K562 (cell line): ENCODE measurements around the gene ICE2. TPM values are rescaled to one million over a fixed set of nuclear protein-coding genes. Genes with fewer than 3 reads are reported as not detected.

Source experiments
- CHD2 ChIP-seq: IDR thresholded peaks from 2 replicates; pipeline ENCODE4 v1.6.1; 2011; ENCODE audit warnings: low read depth, low read length
- ETV6 ChIP-seq, 3 experiments: fragments of 150-350 bp in 1 of 3; sonication (generic) in 1 of 3; formaldehyde crosslinking in 1 of 3; IDR thresholded peaks; 2 replicates each; pipeline versions ENCODE4 v1.6.1 to v1.8.0; 2014 to 2022; ENCODE audit warnings: borderline replicate concordance in 2 of 3, low read depth in 2 of 3, antibody characterized with exemption in 1 of 3, low read length in 1 of 3, mild to moderate bottlenecking in 1 of 3, missing genetic modification reagents in 1 of 3
- KLF10 ChIP-seq: fragments of 250-450 bp; sonication (Bioruptor Pico); IDR thresholded peaks from 2 replicates; pipeline ENCODE4 v1.6.1; 2021; ENCODE audit warnings: matching md5 sums
- NR2C2 ChIP-seq, 2 experiments: fragments of 200-800 bp in 1 of 2; sonication (Bioruptor generic) in 1 of 2; sonication (generic) in 1 of 2; formaldehyde crosslinking in 1 of 2; IDR thresholded peaks; 2 replicates each; pipeline versions ENCODE4 v1.6.1 to v1.8.0; 2016 to 2022; ENCODE audit warnings: mild to moderate bottlenecking in 1 of 2, missing compliant biosample characterization in 1 of 2, missing genetic modification characterization in 1 of 2, missing genetic modification reagents in 1 of 2
- PKNOX1 ChIP-seq: fragments of 450-650 bp; IDR thresholded peaks from 2 replicates; pipeline ENCODE4 v1.6.1; 2016
- POLR2H ChIP-seq: IDR thresholded peaks from 2 replicates; pipeline ENCODE4 v1.6.1; 2016; ENCODE audit warnings: missing genetic modification characterization, low read depth, mild to moderate bottlenecking, control low read depth, missing compliant biosample characterization, moderate library complexity
- RNF2 ChIP-seq: sonication (generic); IDR thresholded peaks from 2 replicates; pipeline ENCODE4 v1.6.1; 2016
- RREB1 ChIP-seq: fragments of 250-450 bp; sonication (Bioruptor Pico); IDR thresholded peaks from 2 replicates; pipeline ENCODE4 v1.4.0; 2020
- SOX6 ChIP-seq: fragments of 450-650 bp; IDR thresholded peaks from 2 replicates; pipeline ENCODE4 v1.6.1; 2014; ENCODE audit warnings: mild to moderate bottlenecking
- TEAD4 ChIP-seq, 2 experiments: sonication (generic) in 1 of 2; formaldehyde crosslinking in 1 of 2; IDR thresholded peaks; 2 replicates each; pipeline versions ENCODE4 v1.6.1 to v1.8.0; 2012 to 2022; ENCODE audit warnings: borderline replicate concordance in 1 of 2, inconsistent platforms in 1 of 2, low read length in 1 of 2, mild to moderate bottlenecking in 1 of 2, missing genetic modification reagents in 1 of 2
- ZBTB17 ChIP-seq: fragments of 450-650 bp; formaldehyde crosslinking; IDR thresholded peaks from 2 replicates; pipeline ENCODE4 v1.4.0; 2020; ENCODE audit warnings: mild to moderate bottlenecking
- ZBTB26 ChIP-seq: fragments of 450-650 bp; formaldehyde crosslinking; IDR thresholded peaks from 2 replicates; pipeline ENCODE4 v1.4.0; 2022; ENCODE audit warnings: missing genetic modification characterization
- ZNF384 ChIP-seq: IDR thresholded peaks from 2 replicates; pipeline ENCODE4 v1.6.1; 2012; ENCODE audit warnings: low read depth, low read length, improper control_type of control experiment
- ZNF444 ChIP-seq: fragments of 250-450 bp; sonication (Bioruptor Pico); IDR thresholded peaks from 2 replicates; pipeline ENCODE4 v1.4.0; 2020; ENCODE audit warnings: mild to moderate bottlenecking, moderate library complexity
- ZNF76 ChIP-seq: fragments of 250-450 bp; sonication (Bioruptor Pico); IDR thresholded peaks from 2 replicates; pipeline ENCODE4 v1.4.0; 2020; ENCODE audit warnings: mild to moderate bottlenecking, moderate library complexity, borderline replicate concordance
- polyA plus RNA-seq, 8 experiments: library from polyadenylated mRNA; depleted of rRNA in 4 of 8; stranded (reverse) in 5 of 8; unstranded in 3 of 8; fragments of >200 nt; fragmentation: Nextera tagmentation in 2 of 8; fragmentation: Illumina TruSeq in 1 of 8; extraction: Ambion mirVana in 2 of 8; extraction: Trizol in 1 of 8; gene quantifications; 2 replicates each; pipeline versions ENCODE4 v1.2.1 to v1.2.3, GENCODE V29; 2011 to 2014; ENCODE audit warnings: inconsistent platforms in 1 of 8, missing spikeins in 1 of 8
- total RNA-seq, 7 experiments: library from RNA; depleted of rRNA in 6 of 7; stranded (reverse); fragments of >200 nt in 6 of 7; fragmentation: Illumina TruSeq in 2 of 7; extraction: Trizol in 2 of 7; gene quantifications; 2 replicates each; pipeline versions ENCODE4 v1.2.1 to v1.2.3, GENCODE V29; 2011 to 2021; ENCODE audit warnings: low replicate concordance in 1 of 7

Gene ICE2
- total and polyA plus RNA-seq, 9 of the 15 experiments (the other 6 are each of a cell fraction or from before 2014, with no cell fraction given) = 21.8 to 87.9 (median 58.1) TPM

- TF ChIP-seq RREB1 (CRISPR knock-in tag) (no peak), SOX6 (no peak), TEAD4 (IDR thresholded peaks at IDR 0.05; ENCODE audit: low read length) (no peak), TEAD4 (CRISPR knock-in tag; IDR thresholded peaks at IDR 0.05; ENCODE audit: borderline replicate concordance) (no peak), PKNOX1 (0 out of 2 replicates have a peak, but pooled peaks have one; percentile 38), ZNF76 (CRISPR knock-in tag) (no peak), KLF10 (CRISPR knock-in tag) (no peak), POLR2H (tag) (peak; percentile 5; the same call in 1 of the 2 replicates), NR2C2 (CRISPR knock-in tag; IDR thresholded peaks at IDR 0.05) (no peak), NR2C2 (tag; IDR thresholded peaks at IDR 0.05) (0 out of 2 replicates have a peak, but pooled peaks have one; percentile 5), ZBTB17 (CRISPR knock-in tag) (no peak), ZBTB26 (CRISPR knock-in tag) (no peak), RNF2 (no peak), ETV6 (IDR thresholded peaks at IDR 0.05; ENCODE audit: borderline replicate concordance in 1 of 2, low read depth in 2 of 2, low read length in 1 of 2) (0 out of 4 replicates have a peak, but pooled peaks of 1 of the 2 experiments have one; percentile 1), ETV6 (CRISPR knock-in tag; IDR thresholded peaks at IDR 0.05; ENCODE audit: borderline replicate concordance) (no peak), ZNF384 (no peak), ZNF444 (CRISPR knock-in tag) (no peak), CHD2 (no peak)
Observed at GRCh38 chr15:60479361-60480110, 594 bp upstream of the ICE2 start (continued).
